ENCODE data around the gene ESPN. TPM values are rescaled to one million over a fixed set of nuclear protein-coding genes. Genes with fewer than 3 reads are reported as not detected.

ESPN gene
- total and polyA plus RNA-seq, 2 of the 4 experiments (the other 2 are of a cell fraction), result under 0.01 to 0.02 TPM

DNA sequence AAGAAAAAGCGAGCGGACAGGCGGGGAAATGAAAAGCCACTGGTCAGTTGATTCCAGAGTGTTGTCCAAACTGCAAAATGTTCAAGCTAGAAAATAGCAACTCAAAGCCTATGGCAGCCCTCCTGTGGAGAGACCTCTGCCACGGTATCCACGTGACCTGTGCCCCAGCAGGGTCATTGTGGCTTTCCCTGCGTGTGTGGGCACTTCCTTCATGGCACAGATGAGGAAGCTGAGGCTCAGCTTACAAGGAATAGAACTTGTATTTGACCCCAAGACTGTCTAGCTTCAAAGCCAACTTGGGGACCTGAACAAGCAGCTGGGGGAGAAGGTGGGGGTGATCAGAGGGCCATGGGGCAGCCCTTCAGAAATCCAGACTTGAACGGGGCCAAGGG is 82.5 kb downstream of the ESPN start:
- Histone ChIP-seq H3K9me1 (ENCODE audit: insufficient read depth, low read length) (no peaks in the 10 kb centered on the region), H3K4me3 (ENCODE audit: insufficient read depth, low read depth, low read length) (no peak overlapping the region), H3K9ac (ENCODE audit: low read depth, low read length) (no peak overlapping the region), H2AK9ac (replicated peaks; ENCODE audit: low read depth, low read length, poor library complexity) (peak overlapping the region; percentile 48), H3K4me1 (ENCODE audit: control insufficient read depth, insufficient read depth, low read length) (no peaks in the 10 kb centered on the region), H3K18ac (ENCODE audit: low read depth, low read length) (no peak overlapping the region), H2AK5ac (ENCODE audit: low read depth, low read length) (no peak overlapping the region), H3K9me3 (ENCODE audit: control insufficient read depth, insufficient read depth, low read length) (no peaks in the 10 kb centered on the region), H4K91ac (ENCODE audit: insufficient read depth, low read depth, low read length) (no peak overlapping the region), H2AFZ (replicated peaks; ENCODE audit: low read length, poor library complexity) (no peak overlapping the region), H3K14ac (replicated peaks; ENCODE audit: low read depth, low read length) (no peak overlapping the region), H3K23ac (ENCODE audit: low read depth, low read length) (no peak overlapping the region), H3K36me3 (ENCODE audit: control insufficient read depth, insufficient read depth, low read length) (no peaks in the 10 kb centered on the region), H4K5ac (ENCODE audit: low read depth, low read length) (no peak overlapping the region), H3K27me3 (ENCODE audit: control insufficient read depth, insufficient read depth, low read length) (peaks cover 4% of the 10 kb centered on the region; the same call in 1 of the 2 replicates), H3K27ac (ENCODE audit: insufficient read depth, low read length) (no peak overlapping the region), H2BK120ac (ENCODE audit: low read depth, low read length) (no peak overlapping the region), H2BK20ac (ENCODE audit: low read depth, low read length) (no peak overlapping the region), H3K56ac (ENCODE audit: extremely low read depth, insufficient read depth, low read length) (no peak overlapping the region), H4K8ac (ENCODE audit: low read depth in 2 of 2, low read length in 2 of 2) (no peak overlapping the region), H4K20me1 (ENCODE audit: insufficient read depth, low read length) (no peaks in the 10 kb centered on the region), H3K79me1 (ENCODE audit: low read depth in 1 of 2, low read length in 2 of 2) (no peaks in the 10 kb centered on the region), H2BK5ac (ENCODE audit: low read depth, low read length, poor library complexity, severe bottlenecking) (no peak overlapping the region), H3K4ac (ENCODE audit: low read depth, low read length) (no peak overlapping the region; the same call in 1 of the 2 replicates), H3K4me2 (ENCODE audit: low read depth, low read length) (no peak overlapping the region), H2BK15ac (ENCODE audit: low read depth, low read length) (no peak overlapping the region)
- ChIA-PET CTCF (interaction anchor here (0.6 kb wide), 1 partner anchor 756 kb away, joined by 3 read pairs; no protein-coding TSS in a partner anchor), POLR2A (ENCODE audit: unreplicated experiment) (no interaction called here)
- 64% methylated on average over 5 of the region's 7 CpGs; no CpG with 5 or more reads in 1 of the 2 experiments for WGBS, 2 experiments (ENCODE audit: extremely low coverage in 2 of 2, insufficient read length in 1 of 2)
- ATAC-seq (ENCODE audit: low read depth), result no peak
- dilution Hi-C loops (cut with HindIII; ENCODE audit: low sequenced_read_pairs, unreplicated experiment), result no loop called here
- in situ Hi-C loops (cut with MboI; ENCODE audit: low sequenced_read_pairs), result no loop called here
- DNase-seq, result no peak
- no peak for TF ChIP-seq CEBPB (IDR thresholded peaks at IDR 0.05; ENCODE audit: low read depth, low read length)
- TF ChIP-seq RAD21 (IDR thresholded peaks at IDR 0.05; ENCODE audit: low read length), result no peak
- TF ChIP-seq POLR2A (IDR thresholded peaks at IDR 0.05; ENCODE audit: low read depth, low read length), result no peak
- no peak for TF ChIP-seq CHD1 (IDR thresholded peaks at IDR 0.05; ENCODE audit: low read depth, low read length)
- intact Hi-C loops (cut with micrococcal nuclease), result no loop called here
- no TSS peak for BruUV-seq (replicated peaks)
